ENCODE data around the gene CCDC33.

The CCDC33 gene

DNA sequence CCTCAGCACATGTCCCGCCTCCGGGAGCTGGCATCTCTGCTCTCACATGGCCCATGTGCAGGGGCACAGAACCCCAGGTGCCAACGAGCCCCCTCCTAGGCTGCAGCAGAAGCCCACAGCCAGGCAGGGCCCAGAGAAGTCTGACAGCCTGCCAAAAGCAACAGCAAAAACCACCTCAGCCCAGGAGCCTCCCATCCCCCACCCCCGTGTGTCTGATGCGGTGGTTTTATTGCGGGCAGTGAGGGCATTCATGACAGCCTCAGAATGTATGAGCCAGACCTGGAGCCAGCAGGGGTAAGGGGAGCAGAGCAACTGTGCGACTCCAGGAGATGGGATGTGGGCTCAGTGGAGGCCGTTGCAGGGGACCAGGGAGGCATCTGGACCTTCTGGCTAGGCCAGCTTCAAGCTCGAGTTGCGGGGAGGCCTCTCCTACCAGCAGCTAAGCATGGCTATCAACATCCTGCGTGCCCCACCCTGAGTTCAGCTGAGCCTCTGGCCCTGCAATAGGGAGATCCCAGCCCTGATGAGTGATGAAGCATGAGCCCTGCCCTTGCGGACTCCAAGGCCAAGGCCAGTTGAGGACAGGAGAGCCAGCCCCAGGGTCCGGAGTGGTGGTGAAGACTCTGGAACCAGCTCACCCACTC is 78.8 kb downstream of the CCDC33 start:
- no peaks in the 10 kb centered on the region for H3K9me3 ChIP-seq (replicated peaks; ENCODE audit: insufficient read depth, low read length)
- no peak overlapping the region for H2AFZ ChIP-seq (ENCODE audit: low read length)
- no peak for DNase-seq
- H3K27ac ChIP-seq (ENCODE audit: low read length): no peak overlapping the region
- H3K36me3 ChIP-seq (replicated peaks; ENCODE audit: insufficient read depth, low read length): no peaks in the 10 kb centered on the region
- H3K4me1 ChIP-seq (ENCODE audit: low read length): no peaks in the 10 kb centered on the region
- no peaks in the 10 kb centered on the region for H3K9me2 ChIP-seq (replicated peaks; ENCODE audit: insufficient read depth, low read length)
- no peaks in the 10 kb centered on the region for H3K79me2 ChIP-seq (ENCODE audit: low read length)
- H3F3A ChIP-seq (ENCODE audit: insufficient read depth, low read length): no peaks in the 10 kb centered on the region
- H4K20me1 ChIP-seq (ENCODE audit: insufficient read depth, low read length): no peaks in the 10 kb centered on the region
- TF ChIP-seq EZH2phosphoT487 (IDR thresholded peaks at IDR 0.05; ENCODE audit: low read length) (no peak), EZH2 (optimal IDR thresholded peaks at IDR 0.05; ENCODE audit: low read depth, low read length) (no peak)
- TF ChIP-seq, protein P1, sequence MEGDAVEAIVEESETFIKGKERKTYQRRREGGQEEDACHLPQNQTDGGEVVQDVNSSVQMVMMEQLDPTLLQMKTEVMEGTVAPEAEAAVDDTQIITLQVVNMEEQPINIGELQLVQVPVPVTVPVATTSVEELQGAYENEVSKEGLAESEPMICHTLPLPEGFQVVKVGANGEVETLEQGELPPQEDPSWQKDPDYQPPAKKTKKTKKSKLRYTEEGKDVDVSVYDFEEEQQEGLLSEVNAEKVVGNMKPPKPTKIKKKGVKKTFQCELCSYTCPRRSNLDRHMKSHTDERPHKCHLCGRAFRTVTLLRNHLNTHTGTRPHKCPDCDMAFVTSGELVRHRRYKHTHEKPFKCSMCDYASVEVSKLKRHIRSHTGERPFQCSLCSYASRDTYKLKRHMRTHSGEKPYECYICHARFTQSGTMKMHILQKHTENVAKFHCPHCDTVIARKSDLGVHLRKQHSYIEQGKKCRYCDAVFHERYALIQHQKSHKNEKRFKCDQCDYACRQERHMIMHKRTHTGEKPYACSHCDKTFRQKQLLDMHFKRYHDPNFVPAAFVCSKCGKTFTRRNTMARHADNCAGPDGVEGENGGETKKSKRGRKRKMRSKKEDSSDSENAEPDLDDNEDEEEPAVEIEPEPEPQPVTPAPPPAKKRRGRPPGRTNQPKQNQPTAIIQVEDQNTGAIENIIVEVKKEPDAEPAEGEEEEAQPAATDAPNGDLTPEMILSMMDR (IDR thresholded peaks at IDR 0.05; ENCODE audit: low read length): no peak
- no peak overlapping the region for H3K9ac ChIP-seq (ENCODE audit: low read length)
- H3K4me3 ChIP-seq (ENCODE audit: low read length): no peak overlapping the region
- H3K27me3 ChIP-seq (replicated peaks; ENCODE audit: insufficient read depth, low read length): peaks cover 46% of the 10 kb centered on the region
- H3K4me2 ChIP-seq (ENCODE audit: low read depth, low read length): no peak overlapping the region

DNA sequence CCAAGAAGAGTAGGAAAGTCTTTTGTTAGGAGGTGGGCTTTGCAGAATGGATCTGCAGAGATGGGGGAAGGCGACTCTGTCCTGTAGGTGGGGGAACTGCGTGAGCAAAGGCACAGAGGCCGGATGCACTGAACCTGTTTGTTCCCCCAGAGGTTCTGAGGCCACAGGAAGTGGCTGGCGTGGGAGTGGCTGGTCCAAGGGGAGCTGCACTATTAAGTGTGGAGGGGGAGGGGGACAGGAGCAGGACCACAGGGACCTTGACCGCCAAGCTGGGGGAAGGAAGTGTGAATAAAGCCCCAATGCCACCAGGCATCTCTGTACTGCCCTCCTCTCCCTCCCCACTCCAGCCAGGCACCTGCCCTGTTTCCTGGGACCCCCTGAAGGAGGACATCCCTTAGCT is 79.5 kb downstream of the CCDC33 start:
- TF ChIP-seq, protein P1 (IDR thresholded peaks at IDR 0.05; ENCODE audit: low read length): no peak
- no peak for TF ChIP-seq EZH2 (optimal IDR thresholded peaks at IDR 0.05; ENCODE audit: low read depth, low read length)
- TF ChIP-seq EZH2phosphoT487 (IDR thresholded peaks at IDR 0.05; ENCODE audit: low read length): no peak
- Histone ChIP-seq H3F3A (ENCODE audit: insufficient read depth, low read length) (no peaks in the 10 kb centered on the region), H3K79me2 (ENCODE audit: low read length) (no peaks in the 10 kb centered on the region), H3K4me3 (ENCODE audit: low read length) (no peak overlapping the region), H2AFZ (ENCODE audit: low read length) (no peak overlapping the region), H3K9me3 (replicated peaks; ENCODE audit: insufficient read depth, low read length) (no peaks in the 10 kb centered on the region), H3K27ac (ENCODE audit: low read length) (no peak overlapping the region), H4K20me1 (ENCODE audit: insufficient read depth, low read length) (no peaks in the 10 kb centered on the region), H3K4me1 (ENCODE audit: low read length) (no peaks in the 10 kb centered on the region), H3K27me3 (replicated peaks; ENCODE audit: insufficient read depth, low read length) (peaks cover 40% of the 10 kb centered on the region), H3K36me3 (replicated peaks; ENCODE audit: insufficient read depth, low read length) (no peaks in the 10 kb centered on the region), H3K9ac (ENCODE audit: low read length) (no peak overlapping the region), H3K9me2 (replicated peaks; ENCODE audit: insufficient read depth, low read length) (no peaks in the 10 kb centered on the region), H3K4me2 (ENCODE audit: low read depth, low read length) (no peak overlapping the region)
- DNase-seq: peak; percentile 19

DNA sequence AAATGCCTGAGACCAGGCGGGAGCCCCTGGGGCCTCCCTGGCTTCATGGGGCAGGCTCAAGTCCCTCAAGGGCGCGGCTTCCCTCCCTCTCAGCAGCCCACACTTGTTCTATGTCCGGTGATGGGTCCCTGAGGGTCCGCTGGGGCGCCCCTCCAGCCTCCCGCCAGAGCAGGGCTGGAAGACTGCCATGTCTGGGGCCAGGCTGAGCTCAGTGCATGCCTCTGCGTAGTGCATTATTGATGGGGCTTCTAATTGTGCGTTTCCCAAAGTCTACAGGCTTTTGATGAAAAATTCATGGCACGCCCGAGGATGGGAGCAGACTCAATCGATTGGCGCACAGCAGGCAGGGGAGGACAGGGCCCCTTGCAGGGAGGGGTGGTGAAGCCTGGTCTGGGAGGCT is 80.0 kb downstream of the CCDC33 start:
- no peak overlapping the region for H3K9ac ChIP-seq (ENCODE audit: low read length)
- peaks cover 38% of the 10 kb centered on the region for H3K27me3 ChIP-seq (replicated peaks; ENCODE audit: insufficient read depth, low read length)
- no peak for DNase-seq
- H3K9me3 ChIP-seq (replicated peaks; ENCODE audit: insufficient read depth, low read length): no peaks in the 10 kb centered on the region
- H3K4me2 ChIP-seq (ENCODE audit: low read depth, low read length): no peak overlapping the region
- H3K79me2 ChIP-seq (ENCODE audit: low read length): no peaks in the 10 kb centered on the region
- H3K27ac ChIP-seq (ENCODE audit: low read length): no peak overlapping the region
- no peak overlapping the region for H3K4me3 ChIP-seq (ENCODE audit: low read length)
- H3F3A ChIP-seq (ENCODE audit: insufficient read depth, low read length): no peaks in the 10 kb centered on the region
- H3K9me2 ChIP-seq (replicated peaks; ENCODE audit: insufficient read depth, low read length): no peaks in the 10 kb centered on the region
- H2AFZ ChIP-seq (ENCODE audit: low read length): no peak overlapping the region
- no peaks in the 10 kb centered on the region for H3K4me1 ChIP-seq (ENCODE audit: low read length)
- no peaks in the 10 kb centered on the region for H3K36me3 ChIP-seq (replicated peaks; ENCODE audit: insufficient read depth, low read length)
- TF ChIP-seq, protein P1 (IDR thresholded peaks at IDR 0.05; ENCODE audit: low read length): no peak
- TF ChIP-seq EZH2phosphoT487 (IDR thresholded peaks at IDR 0.05; ENCODE audit: low read length): no peak
- no peak for TF ChIP-seq EZH2 (optimal IDR thresholded peaks at IDR 0.05; ENCODE audit: low read depth, low read length)
- no peaks in the 10 kb centered on the region for H4K20me1 ChIP-seq (ENCODE audit: insufficient read depth, low read length)
